Forelimb muscle (tissue), 1 donor: ENCODE measurements around the gene TMED4. TPM values are rescaled to one million over a fixed set of nuclear protein-coding genes. Genes with fewer than 3 reads are reported as not detected.

Experiments
- DNase-seq: peaks from one replicate; pipeline ENCODE4 v3.0.0-alpha.2; 2013; ENCODE audit warnings: low read depth
- polyA plus RNA-seq: library from polyadenylated mRNA; unstranded; fragments of 120-200 nt; gene quantifications from one replicate; pipeline ENCODE4 v1.2.1, GENCODE V29; 2013; ENCODE audit not compliant: insufficient read length

The TMED4 gene
- polyA plus RNA-seq, 1 donor, result 94.3 TPM

DNA sequence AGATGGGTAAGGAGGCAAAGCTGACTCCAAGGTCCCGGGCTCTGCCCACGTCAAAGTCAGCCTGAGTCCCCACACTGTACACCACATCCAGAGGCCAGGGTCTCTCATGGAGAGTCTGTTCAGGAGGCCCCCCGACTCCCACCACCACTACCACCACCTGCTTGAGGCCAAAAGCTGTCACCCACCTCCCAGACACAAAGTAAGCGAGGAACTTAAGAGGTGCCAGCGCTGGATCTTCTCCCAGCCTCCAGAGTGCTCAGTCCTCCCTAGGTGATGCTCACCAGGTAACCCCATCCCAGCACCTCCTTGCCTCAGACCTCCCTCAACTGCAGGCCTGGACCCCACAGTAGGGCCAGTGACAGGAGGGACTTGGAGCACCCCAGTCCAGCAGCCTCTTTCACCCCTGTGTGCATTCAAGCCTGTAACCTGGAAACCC lies 41.4 kb downstream of the TMED4 start:
- DNase-seq, result no peak

DNA sequence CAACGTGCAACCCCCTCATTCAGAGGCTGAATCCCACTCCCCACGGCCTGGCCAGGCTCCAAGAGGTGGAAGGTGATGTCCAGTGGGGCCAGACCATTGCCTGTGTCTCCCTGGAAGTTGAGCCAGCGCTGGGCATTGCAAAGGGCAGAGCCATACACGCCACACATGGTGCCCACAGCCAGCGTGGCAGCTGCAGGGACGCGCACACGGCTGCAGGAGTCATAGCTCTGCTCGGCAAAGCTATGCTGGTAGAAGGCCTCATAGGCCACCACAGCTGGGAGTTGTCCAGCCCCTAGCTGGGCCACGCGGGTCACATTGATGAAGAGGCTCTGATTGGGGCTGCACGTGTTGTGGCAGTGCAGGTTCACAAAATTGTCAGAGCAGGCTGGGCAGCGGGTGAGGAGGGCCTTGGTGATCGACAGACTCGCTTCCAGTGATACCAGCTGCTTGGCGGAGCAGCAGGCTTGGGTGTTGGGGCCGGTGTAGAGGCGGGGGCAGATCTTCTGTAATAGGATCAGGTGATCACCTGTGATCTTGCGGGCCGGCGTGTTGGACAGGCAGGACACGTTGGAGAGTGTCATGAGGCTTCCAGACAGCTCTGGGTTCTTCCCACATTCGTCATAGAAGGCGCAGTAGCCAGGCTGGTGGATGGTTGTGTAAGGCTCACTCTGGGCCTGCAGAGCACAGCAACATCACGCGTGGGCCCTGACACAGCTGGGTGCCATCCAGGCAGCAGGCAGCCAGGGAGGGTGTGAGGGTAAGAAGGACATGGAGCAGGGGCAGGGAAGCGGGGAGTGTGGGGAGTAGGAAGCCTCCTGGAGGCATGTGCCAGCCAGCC lies 42.1 kb downstream of the TMED4 start:
- DNase-seq, result no peak

DNA sequence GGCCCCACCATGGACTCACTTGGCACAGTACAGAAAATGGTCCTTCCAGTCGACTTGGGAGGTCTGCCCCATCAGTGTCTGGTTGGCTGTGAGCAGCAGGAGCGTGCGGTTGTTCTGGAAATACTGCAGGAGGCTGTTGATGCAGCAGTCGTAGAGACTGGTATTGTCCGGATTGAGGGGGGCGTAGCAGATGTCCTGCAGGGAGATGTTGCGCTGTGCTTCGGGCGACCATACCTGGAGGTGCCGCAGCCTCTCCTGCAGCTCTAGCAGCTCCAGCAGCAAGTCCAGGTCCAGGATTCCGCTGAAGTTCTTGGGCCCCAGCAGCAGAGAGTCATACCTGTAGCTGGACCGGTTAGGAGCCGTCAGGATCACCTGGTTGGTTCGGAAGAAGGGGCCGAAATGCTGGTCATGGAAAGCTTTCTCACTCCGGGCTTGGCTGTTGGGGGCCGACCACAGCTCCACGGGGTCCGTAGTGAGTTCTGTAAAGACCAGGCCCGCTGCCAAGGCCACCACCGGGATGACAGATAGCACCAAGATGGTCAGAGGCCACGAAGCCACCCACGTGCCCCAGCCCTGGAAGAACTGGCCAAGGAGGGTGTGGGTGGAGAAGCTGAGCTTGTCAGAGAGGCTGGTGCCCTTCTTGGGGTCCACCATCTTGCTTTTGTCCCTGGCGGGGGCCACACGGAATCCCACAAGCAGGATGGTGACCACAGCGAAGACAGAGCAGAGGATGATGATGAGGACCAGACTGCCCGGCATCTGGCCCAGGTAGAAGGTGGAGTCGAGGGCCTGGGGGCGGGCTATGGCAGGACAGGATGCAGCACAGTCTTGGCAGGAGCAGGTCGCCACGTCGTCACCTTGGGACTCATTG lies 43.0 kb downstream of the TMED4 start:
- DNase-seq, result no peak

DNA sequence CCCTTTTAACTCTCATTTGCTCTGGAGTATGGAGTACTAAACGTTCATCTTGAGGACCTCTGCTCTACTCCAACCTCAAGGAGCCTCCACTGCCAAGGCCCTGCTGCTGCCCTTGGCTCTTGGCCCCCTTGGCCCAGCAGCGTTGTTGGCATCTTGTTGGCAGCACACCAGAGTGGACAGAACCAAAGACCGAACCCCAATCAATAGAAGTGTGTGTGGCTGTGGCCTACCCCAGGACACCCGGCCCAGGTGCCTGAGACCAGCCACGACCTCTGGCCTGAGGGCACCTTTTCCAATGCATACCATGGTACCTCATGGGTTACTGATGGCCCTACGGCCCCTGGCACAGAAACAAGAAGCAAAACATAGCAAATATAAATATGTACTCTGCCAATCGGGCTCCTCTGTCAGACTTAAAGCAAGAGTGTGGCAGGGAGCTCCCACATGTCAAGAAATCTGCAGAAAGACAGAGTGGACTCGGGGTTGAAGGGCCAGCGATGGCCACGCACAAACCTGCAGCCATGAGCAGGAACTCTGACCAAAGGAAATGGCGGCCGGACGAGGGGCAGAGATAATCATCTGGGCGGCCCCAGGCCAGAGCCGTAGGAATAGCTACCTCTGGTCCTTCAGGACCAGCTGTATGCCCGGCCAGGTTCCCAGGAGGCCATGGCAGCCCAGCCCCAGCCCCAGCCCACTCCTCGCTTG lies 43.8 kb downstream of the TMED4 start:
- DNase-seq, result no peak

DNA sequence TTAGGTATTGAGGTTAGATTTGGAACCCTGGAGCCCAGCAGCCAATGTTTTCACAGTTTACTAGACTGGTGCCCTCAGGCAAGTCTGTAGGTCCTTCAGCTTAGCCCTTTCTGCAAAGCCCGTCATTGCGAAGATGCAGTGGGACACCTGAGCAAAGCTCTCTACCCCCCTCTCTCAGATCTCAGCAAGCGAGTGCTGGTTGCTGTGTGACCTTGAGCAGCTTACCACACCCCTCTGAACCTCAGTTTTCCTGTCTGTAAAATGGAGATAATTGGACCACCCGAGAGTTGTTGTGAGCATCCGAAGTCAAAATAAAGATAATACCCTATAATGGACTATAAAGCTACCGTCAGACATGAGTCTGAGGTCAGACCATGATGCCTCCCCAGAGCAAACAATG lies 44.6 kb downstream of the TMED4 start:
- no peak for DNase-seq

GRCh38 chr7:44536090-44536489 lies 45.9 kb downstream of the TMED4 start:
- no peak for DNase-seq

DNA sequence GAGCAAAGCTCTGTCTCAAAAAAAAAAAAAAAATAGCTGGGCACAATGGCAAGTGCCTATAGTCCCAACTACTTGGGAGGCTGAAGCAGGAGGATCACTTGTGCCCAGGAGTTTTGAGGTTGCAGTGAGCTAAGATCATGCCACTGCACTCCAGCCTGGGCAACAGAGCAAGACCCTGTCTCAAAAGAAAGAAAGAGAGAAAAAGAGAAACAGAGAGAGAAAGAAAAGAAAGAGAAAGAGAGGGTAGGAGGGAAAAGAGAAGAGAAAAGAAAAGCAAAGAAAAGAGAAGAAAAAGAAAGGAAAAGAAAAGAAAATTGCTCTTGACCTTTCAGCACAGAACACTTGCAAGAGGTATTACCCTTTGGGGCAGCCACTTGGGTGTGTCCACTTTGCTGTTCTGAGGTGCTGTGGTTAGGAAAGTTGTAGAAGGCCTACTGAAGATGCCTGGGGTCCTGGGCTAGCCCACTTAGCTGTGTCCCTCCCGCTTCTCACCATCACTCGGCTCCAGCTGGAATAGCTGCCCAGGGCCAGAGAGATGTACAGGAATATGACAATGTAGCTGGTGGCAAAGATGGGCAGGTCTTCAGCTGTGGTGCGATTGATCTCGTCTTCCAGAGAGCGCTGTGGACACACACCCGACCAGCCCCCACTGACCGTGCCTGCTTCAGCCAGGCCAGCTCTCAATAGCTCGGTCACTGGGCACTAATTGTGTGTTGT lies 46.5 kb downstream of the TMED4 start:
- DNase-seq, result no peak

DNA sequence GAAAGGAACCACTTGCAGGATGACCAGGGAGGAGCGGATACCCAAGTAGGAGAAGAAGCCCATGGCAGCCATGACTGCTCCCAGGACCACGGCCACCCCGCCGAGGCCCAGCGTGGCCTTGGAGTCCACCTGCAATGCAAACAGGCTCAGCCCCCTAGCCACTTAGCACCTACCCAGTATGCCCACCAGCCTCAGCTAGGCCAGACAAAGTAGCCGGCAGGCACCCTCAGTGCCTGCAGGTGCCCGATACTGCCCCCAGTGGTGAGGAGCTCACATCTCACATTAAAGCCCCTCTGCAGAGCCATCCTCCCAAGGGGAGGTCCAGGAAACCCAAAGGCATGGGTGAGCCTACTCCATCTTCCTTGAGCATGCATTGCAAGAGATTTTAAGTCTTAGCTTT lies 47.5 kb downstream of the TMED4 start:
- DNase-seq, result no peak

- no peak for DNase-seq
Observed at GRCh38 chr7:44534087-44534486, 47.9 kb downstream of the TMED4 start.

GRCh38 chr7:44533301-44534055 lies 48.6 kb downstream of the TMED4 start:
- DNase-seq, result no peak

GRCh38 chr7:44531421-44532380 lies 50.3 kb downstream of the TMED4 start:
- DNase-seq, result no peak

GRCh38 chr7:44530990-44531389 lies 51.0 kb downstream of the TMED4 start:
- no peak for DNase-seq

Other genes with a start within 250 kb of the TMED4 start
- 80.1 TPM for gene NUDCD3, start 91.6 kb downstream of the TMED4 start, polyA plus RNA-seq
- 0.04 TPM for gene NPC1L1, start 40.9 kb downstream of the TMED4 start, polyA plus RNA-seq
- gene DDX56, start 8.3 kb downstream of the TMED4 start, polyA plus RNA-seq, result 56.7 TPM
- gene OGDH, start 24.4 kb upstream of the TMED4 start, polyA plus RNA-seq, result 61.2 TPM
- 37.4 TPM for gene ZMIZ2, start 166.6 kb upstream of the TMED4 start, polyA plus RNA-seq
- gene PPIA, start 214.4 kb upstream of the TMED4 start, polyA plus RNA-seq, result 754 TPM